Measurements from ENCODE around the gene LAMC1.
A peak's percentile ranks its signal among the peaks of the same experiment; 100 is the strongest.

Gene LAMC1

GRCh38 chr1:183038333-183038866 is 15.2 kb downstream of the LAMC1 start:
- TF ChIP-seq, protein P1, sequence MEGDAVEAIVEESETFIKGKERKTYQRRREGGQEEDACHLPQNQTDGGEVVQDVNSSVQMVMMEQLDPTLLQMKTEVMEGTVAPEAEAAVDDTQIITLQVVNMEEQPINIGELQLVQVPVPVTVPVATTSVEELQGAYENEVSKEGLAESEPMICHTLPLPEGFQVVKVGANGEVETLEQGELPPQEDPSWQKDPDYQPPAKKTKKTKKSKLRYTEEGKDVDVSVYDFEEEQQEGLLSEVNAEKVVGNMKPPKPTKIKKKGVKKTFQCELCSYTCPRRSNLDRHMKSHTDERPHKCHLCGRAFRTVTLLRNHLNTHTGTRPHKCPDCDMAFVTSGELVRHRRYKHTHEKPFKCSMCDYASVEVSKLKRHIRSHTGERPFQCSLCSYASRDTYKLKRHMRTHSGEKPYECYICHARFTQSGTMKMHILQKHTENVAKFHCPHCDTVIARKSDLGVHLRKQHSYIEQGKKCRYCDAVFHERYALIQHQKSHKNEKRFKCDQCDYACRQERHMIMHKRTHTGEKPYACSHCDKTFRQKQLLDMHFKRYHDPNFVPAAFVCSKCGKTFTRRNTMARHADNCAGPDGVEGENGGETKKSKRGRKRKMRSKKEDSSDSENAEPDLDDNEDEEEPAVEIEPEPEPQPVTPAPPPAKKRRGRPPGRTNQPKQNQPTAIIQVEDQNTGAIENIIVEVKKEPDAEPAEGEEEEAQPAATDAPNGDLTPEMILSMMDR (IDR thresholded peaks at IDR 0.05; ENCODE audit: insufficient read depth, low read length, missing control alignments), result no peak
- ChIA-PET CTCF (interaction anchor here (1.0 to 1.9 kb wide), 3 partner anchors 24 to 197 kb away, joined by 3 to 5 read pairs (median 3); no protein-coding TSS in a partner anchor), POLR2A (no interaction called here)
- H3K4me3 ChIP-seq (ENCODE audit: low read depth, low read length), result no peak overlapping the region
- no peak for DNase-seq (ENCODE audit: low read depth, low spot score)

GRCh38 chr1:183038913-183039312 is 15.7 kb downstream of the LAMC1 start:
- TF ChIP-seq, protein P1 (IDR thresholded peaks at IDR 0.05; ENCODE audit: insufficient read depth, low read length, missing control alignments), result no peak
- ChIA-PET CTCF (interaction anchor here (1.0 to 1.9 kb wide), 3 partner anchors 24 to 196 kb away, joined by 3 to 5 read pairs (median 3); no protein-coding TSS in a partner anchor), POLR2A (no interaction called here)
- no peak for DNase-seq (ENCODE audit: low read depth, low spot score)
- no peak overlapping the region for H3K4me3 ChIP-seq (ENCODE audit: low read depth, low read length)

DNA sequence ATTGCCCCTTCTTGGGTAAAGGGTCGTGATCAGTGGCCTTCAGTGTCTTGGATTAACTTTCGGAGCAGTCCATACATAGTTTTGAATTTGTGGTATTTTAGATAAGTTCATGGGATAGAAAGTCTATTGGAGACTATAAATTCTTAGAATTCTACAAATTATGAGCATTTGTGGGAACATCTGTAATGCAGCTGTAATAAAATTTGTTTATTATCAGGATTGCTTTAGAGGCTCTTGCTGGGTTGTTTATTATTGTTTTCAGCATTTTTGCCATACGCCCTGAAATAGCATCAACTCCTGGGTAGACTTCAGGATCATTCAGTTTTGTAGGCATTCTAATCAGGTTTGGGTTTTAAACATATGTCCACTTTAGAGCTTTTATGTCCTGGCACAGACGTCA is 16.1 kb downstream of the LAMC1 start:
- 0 out of 2 replicates have a peak overlapping the region, but pooled peaks have one; percentile 9 for H3K4me3 ChIP-seq (ENCODE audit: low read depth, low read length)
- ChIA-PET POLR2A (interaction anchor here (0.8 kb wide), 1 partner anchor 68 kb away, joined by 3 read pairs; no protein-coding TSS in a partner anchor), CTCF (interaction anchor here (1.0 to 1.9 kb wide), 3 partner anchors 23 to 196 kb away, joined by 3 to 5 read pairs (median 3); no protein-coding TSS in a partner anchor)
- no peak for DNase-seq (ENCODE audit: low read depth, low spot score)
- TF ChIP-seq, protein P1 (IDR thresholded peaks at IDR 0.05; ENCODE audit: insufficient read depth, low read length, missing control alignments), result no peak

GRCh38 chr1:183039985-183040447 is 16.8 kb downstream of the LAMC1 start:
- ChIA-PET POLR2A (interaction anchor here (0.8 kb wide), 1 partner anchor 67 kb away, joined by 3 read pairs; no protein-coding TSS in a partner anchor), CTCF (interaction anchor here (0.7 to 1.9 kb wide), 2 partner anchors 61 to 195 kb away, joined by 3 to 5 read pairs; no protein-coding TSS in a partner anchor)
- H3K4me3 ChIP-seq (ENCODE audit: low read depth, low read length), result peak overlapping the region; percentile 9; the same call in 1 of the 2 replicates
- no peak for DNase-seq (ENCODE audit: low read depth, low spot score)
- TF ChIP-seq, protein P1 (IDR thresholded peaks at IDR 0.05; ENCODE audit: insufficient read depth, low read length, missing control alignments), result no peak

- ChIA-PET POLR2A (no interaction called here), CTCF (interaction anchor here (0.7 to 1.9 kb wide), 2 partner anchors 60 to 194 kb away, joined by 3 to 5 read pairs; no protein-coding TSS in a partner anchor)
- TF ChIP-seq, protein P1 (IDR thresholded peaks at IDR 0.05; ENCODE audit: insufficient read depth, low read length, missing control alignments), result no peak
- no peak overlapping the region for H3K4me3 ChIP-seq (ENCODE audit: low read depth, low read length)
- DNase-seq (ENCODE audit: low read depth, low spot score), result no peak
These were observed 17.3 kb downstream of the LAMC1 start for GRCh38 chr1:183040547-183040971.

DNA sequence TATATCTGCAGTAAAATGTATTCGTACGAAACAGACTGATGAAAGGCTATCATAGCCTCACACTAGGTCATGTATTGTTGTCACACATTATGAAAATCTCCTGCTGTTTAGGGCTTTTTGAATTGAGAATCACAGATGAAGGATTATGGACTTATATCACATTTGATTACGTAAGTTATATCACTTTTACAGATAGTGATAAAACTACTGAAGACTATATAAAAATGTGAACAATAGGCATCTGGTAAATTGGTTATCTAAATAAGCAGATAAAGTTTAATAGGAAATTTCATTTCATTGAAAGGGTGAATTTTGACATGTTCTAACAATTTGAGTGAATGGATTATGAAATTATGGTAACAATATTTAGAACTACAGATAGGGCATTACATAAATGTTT is 20.0 kb downstream of the LAMC1 start:
- CTCF ChIA-PET, result interaction anchor here (1.1 kb wide), 1 partner anchor 16 kb away, joined by 3 read pairs; no protein-coding TSS in a partner anchor
- no peak overlapping the region for H3K4me3 ChIP-seq (ENCODE audit: low read depth, low read length)
- no peak for DNase-seq (ENCODE audit: low read depth, low spot score)
- TF ChIP-seq, protein P1 (IDR thresholded peaks at IDR 0.05; ENCODE audit: insufficient read depth, low read length, missing control alignments), result no peak
- POLR2A ChIA-PET, result no interaction called here
